ENCODE results near the gene SEMA4F.

The SEMA4F gene

DNA sequence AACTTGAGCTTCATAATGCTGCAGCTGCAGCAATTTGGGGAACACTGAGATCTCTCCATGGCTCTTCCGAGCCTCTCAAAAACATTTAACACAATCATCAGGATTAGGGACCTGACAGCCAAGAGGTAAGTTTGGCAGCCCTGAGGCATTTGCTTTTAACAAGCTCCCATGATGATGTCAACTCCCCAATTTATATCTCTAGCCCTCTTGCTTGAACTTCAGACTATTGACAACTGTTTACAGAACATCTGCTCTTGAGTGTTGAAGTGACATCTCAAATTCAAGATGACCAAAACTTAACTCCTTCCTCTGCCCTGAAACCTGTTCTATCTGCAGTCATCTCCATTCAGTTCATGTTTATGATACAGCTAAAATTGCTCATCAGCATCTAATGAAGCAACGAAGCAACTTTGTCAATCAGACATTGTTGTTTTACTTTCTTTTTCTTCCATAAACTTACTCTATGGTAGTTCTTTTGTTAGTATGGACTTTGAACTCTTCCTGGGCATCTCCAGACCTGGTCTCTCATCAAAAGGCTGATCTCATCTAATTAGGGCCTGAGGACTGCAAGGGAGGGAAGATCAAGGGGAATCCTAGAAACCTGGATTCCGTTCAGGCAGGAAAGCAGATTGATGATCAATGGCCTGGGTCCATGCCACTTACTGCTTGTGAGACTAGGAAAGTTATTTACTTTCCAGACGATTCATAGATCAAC is 48.1 kb downstream of the SEMA4F start:
- Histone ChIP-seq H3K27ac (no peak overlapping the region), H3K27me3 (ENCODE audit: control insufficient read depth, insufficient read depth, low read length) (no peaks in the 10 kb centered on the region), H3K4me1 (no peaks in the 10 kb centered on the region), H2AFZ (no peak overlapping the region), H3K4me2 (ENCODE audit: low read length) (no peak overlapping the region), H3K9ac (no peak overlapping the region), H3K4me3 (ENCODE audit: low read depth, low read length) (no peak overlapping the region), H3K79me2 (no peaks in the 10 kb centered on the region), H3K36me3 (ENCODE audit: control insufficient read depth, insufficient read depth, low read length) (no peaks in the 10 kb centered on the region), H3K9me3 (ENCODE audit: control insufficient read depth, low read length) (no peaks in the 10 kb centered on the region)
- no peak for TF ChIP-seq CTCF (IDR thresholded peaks at IDR 0.05)

DNA sequence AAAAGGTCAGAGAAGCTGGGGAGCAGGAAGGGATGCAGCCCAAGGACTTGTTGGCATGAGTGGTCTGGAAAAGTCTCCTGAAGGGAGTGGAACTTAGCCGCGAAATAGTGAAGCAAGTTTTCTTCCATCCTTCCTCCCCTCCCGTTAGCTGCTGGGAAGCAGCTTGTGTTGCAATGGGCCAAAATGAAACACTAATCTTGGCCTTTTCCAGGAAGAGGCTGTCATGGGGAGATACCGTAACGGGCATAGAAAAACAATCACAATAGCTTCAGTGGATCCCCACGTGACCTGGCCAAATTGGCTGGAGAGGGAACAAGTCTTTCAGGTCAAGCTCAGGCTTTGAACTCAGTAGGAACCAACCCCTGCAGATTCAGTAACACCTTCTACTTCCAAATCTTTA is 49.3 kb downstream of the SEMA4F start:
- H3K36me3 ChIP-seq (ENCODE audit: control insufficient read depth, insufficient read depth, low read length), result no peaks in the 10 kb centered on the region
- H3K79me2 ChIP-seq, result no peaks in the 10 kb centered on the region
- no peak for TF ChIP-seq CTCF (IDR thresholded peaks at IDR 0.05)
- no peak overlapping the region for H3K27ac ChIP-seq
- H3K9me3 ChIP-seq (ENCODE audit: control insufficient read depth, low read length), result no peaks in the 10 kb centered on the region
- no peak overlapping the region for H3K4me3 ChIP-seq (ENCODE audit: low read depth, low read length)
- no peak overlapping the region for H3K9ac ChIP-seq
- no peak overlapping the region for H2AFZ ChIP-seq
- H3K4me2 ChIP-seq (ENCODE audit: low read length), result no peak overlapping the region
- H3K27me3 ChIP-seq (ENCODE audit: control insufficient read depth, insufficient read depth, low read length), result no peaks in the 10 kb centered on the region
- no peaks in the 10 kb centered on the region for H3K4me1 ChIP-seq

- TF ChIP-seq CTCF (IDR thresholded peaks at IDR 0.05), result no peak
These were observed 50.2 kb downstream of the SEMA4F start for GRCh38 chr2:74704216-74704615.

GRCh38 chr2:74706741-74707140 is 52.7 kb downstream of the SEMA4F start:
- Histone ChIP-seq H3K4me3 (ENCODE audit: low read depth, low read length) (no peak overlapping the region), H2AFZ (no peak overlapping the region), H3K9me3 (ENCODE audit: control insufficient read depth, low read length) (no peaks in the 10 kb centered on the region), H3K4me1 (no peaks in the 10 kb centered on the region), H3K79me2 (no peaks in the 10 kb centered on the region), H3K27me3 (ENCODE audit: control insufficient read depth, insufficient read depth, low read length) (no peaks in the 10 kb centered on the region), H3K9ac (no peak overlapping the region), H3K4me2 (ENCODE audit: low read length) (no peak overlapping the region), H3K36me3 (ENCODE audit: control insufficient read depth, insufficient read depth, low read length) (no peaks in the 10 kb centered on the region), H3K27ac (no peak overlapping the region)
- TF ChIP-seq CTCF (IDR thresholded peaks at IDR 0.05), result no peak

More at GRCh38 chr2:74704216-74704615, 50.2 kb downstream of the SEMA4F start:
- H3K27ac ChIP-seq, result no peak overlapping the region
- H2AFZ ChIP-seq, result no peak overlapping the region
- no peaks in the 10 kb centered on the region for H3K27me3 ChIP-seq (ENCODE audit: control insufficient read depth, insufficient read depth, low read length)
- H3K9me3 ChIP-seq (ENCODE audit: control insufficient read depth, low read length), result no peaks in the 10 kb centered on the region
- H3K36me3 ChIP-seq (ENCODE audit: control insufficient read depth, insufficient read depth, low read length), result no peaks in the 10 kb centered on the region
- no peaks in the 10 kb centered on the region for H3K79me2 ChIP-seq
- H3K4me2 ChIP-seq (ENCODE audit: low read length), result no peak overlapping the region
- H3K4me1 ChIP-seq, result no peaks in the 10 kb centered on the region
- no peak overlapping the region for H3K4me3 ChIP-seq (ENCODE audit: low read depth, low read length)
- H3K9ac ChIP-seq, result no peak overlapping the region

DNA sequence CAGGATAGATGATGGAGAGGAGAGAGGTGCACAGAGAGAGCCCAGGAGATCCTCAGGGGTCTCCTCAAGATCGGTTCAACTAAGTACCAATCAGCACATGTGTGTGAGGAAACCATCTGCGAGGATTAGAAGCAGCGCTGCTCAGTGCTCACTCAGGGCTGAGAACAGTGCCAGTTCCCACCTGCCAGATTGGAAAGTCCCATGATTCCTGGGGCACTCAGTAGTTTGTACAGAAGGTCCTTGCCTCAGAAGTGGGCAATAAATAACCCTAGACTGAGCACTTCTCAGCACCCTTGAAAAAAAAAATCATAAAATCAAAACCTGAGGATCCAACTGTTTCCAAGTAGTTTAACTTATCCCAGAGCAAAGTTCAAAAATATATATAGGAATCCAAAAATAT is 53.8 kb downstream of the SEMA4F start:
- no peak overlapping the region for H3K9ac ChIP-seq
- H3K4me1 ChIP-seq, result no peaks in the 10 kb centered on the region
- no peaks in the 10 kb centered on the region for H3K79me2 ChIP-seq
- H2AFZ ChIP-seq, result no peak overlapping the region
- H3K4me3 ChIP-seq (ENCODE audit: low read depth, low read length), result no peak overlapping the region
- H3K36me3 ChIP-seq (ENCODE audit: control insufficient read depth, insufficient read depth, low read length), result no peaks in the 10 kb centered on the region
- H3K27me3 ChIP-seq (ENCODE audit: control insufficient read depth, insufficient read depth, low read length), result no peaks in the 10 kb centered on the region
- H3K27ac ChIP-seq, result no peak overlapping the region
- TF ChIP-seq CTCF (IDR thresholded peaks at IDR 0.05), result no peak
- H3K4me2 ChIP-seq (ENCODE audit: low read length), result no peak overlapping the region
- no peaks in the 10 kb centered on the region for H3K9me3 ChIP-seq (ENCODE audit: control insufficient read depth, low read length)

Measured in parathyroid adenoma (tissue), 2 donors.